ENCODE measurements around the gene SDHB.

Gene SDHB

DNA sequence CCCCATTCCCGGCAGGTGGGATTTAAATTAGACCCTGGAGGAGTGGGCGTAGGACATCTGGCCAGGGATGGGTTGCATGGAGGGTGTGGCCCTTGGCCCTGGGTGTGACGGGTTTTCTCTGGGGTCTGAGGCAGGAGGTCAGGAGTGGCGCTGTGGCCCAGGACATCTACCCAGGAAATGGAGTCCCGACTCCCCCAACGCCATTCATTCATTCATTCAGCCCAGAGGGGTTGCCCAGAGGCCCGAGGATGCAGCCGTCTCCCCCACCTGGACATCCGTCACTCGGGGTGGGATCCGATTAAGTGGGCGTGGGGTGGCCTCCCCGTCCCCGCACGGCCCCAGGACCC lies 42.8 kb downstream of the SDHB start:
- peak in 1 of 2 experiments; percentile 3 for DNase-seq

GRCh38 chr1:17009706-17010105 lies 44.1 kb downstream of the SDHB start:
- no peak for DNase-seq

DNA sequence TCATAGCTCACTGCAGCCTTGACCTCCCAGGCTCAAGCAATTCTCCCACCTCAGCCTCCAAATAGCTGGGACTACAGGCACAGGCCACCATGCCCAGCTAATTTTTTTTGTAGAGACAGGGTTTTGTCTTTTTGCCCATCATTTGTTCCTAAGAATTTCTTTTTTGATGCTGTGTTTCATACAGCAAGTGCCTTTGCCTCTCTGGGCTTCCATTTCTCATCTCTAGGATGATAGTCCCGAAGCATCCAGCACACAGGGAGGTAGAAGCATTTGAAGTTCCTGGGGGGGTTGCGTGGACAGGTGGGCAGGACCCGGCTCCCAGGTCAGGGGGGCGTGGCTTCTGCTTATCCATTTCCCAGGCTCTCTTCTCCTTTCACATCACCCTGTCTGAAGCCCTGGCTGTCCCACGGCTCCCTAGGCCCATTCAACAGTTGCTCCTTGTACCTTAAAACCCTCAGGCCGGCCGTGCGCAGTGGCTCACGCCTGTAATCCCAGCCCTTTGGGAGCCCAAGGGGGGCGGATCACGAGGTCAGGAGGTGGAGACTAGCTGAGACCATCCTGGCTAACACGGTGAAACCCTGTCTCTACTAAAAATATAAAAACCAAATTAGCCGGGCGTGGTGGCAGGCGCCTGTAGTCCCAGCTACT lies 45.5 kb downstream of the SDHB start:
- no peak for DNase-seq

DNA sequence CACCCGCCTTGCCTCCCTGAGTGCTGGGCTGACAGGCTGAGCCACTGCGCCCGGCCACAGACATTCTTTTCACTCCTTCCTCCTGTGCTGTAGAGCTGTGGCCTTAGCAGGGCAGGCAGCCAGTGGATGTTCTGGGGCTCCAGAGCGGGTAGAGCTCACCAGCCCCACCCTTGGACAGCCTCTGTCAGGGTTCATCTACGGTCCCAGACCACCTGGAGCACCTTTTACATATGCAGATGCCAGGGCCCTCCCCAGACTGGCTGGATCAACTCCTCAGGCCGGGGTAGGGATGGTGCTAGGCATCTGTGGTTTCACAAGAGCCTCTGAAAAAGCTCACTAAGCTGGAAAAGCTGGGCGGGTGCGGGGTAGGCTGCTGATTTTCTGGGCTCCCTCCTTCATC lies 46.7 kb downstream of the SDHB start:
- no peak for DNase-seq

GRCh38 chr1:17005365-17005740 lies 48.5 kb downstream of the SDHB start:
- no peak for DNase-seq

DNA sequence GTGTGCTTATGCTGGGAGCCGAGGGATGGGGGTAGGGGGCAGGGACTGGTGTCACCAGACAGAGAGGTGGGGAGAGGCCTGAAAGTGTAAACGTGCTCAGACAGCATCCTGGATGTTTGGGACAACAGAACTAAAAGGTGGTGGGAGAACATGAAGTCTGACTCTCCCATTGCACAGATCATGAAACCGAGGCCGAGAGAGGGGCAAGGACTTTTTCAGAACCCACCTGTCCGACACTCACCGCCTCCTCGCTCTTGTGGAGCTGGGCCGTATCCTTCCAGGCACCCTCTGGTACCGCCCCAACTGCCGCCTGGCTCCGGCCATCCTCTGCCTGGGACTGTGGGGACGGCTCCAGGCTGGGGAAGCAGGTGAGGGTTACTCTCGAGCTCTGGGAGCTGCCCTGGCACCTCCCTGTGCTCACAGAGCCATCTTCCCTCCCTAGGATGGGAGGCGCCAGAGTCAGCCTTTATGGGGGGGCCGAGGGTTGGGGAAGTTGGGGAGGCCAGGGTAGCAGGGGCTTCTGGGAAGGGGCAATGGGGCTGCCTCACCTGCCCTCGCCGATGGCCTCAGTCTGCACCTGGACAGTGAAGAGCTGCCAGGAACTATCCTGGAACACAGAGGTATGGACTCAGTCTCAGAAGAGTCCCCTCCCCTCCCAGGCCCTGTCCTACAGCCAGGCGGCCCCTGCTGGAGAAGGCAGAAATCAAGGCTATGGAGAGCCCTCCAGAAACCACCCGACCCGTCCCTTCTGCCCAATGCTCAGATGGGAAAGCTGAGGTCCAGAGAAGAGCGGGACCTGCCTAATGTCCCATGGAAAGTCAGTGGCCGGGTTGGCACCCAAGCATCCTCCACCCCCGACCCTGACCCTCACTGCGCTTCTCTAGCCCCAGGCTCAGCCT lies 49.1 kb downstream of the SDHB start:
- DNase-seq, result no peak

DNA sequence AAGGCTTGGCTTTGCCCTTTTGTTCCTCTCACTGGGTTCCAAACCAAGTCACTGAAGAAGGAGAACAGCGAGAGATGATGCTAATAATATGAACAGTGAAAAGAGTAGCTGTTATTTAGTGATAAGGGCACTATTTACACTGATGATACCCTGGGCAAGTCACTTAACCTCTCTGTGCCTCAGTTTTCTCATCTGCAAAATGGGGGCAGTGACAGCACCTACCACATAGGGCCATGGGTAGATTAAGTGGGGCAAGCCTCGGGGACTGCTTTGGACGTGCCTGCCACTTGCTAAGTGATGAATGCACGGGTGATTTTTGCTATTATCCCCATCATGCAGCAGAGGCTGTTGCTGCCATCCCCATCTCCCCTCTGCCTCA lies 51.3 kb downstream of the SDHB start:
- no peak for DNase-seq

- no peak for DNase-seq
These were observed 51.9 kb downstream of the SDHB start for GRCh38 chr1:17001760-17002523.

- DNase-seq, result no peak
These were observed 54.0 kb downstream of the SDHB start for GRCh38 chr1:16999863-17000262.

DNA sequence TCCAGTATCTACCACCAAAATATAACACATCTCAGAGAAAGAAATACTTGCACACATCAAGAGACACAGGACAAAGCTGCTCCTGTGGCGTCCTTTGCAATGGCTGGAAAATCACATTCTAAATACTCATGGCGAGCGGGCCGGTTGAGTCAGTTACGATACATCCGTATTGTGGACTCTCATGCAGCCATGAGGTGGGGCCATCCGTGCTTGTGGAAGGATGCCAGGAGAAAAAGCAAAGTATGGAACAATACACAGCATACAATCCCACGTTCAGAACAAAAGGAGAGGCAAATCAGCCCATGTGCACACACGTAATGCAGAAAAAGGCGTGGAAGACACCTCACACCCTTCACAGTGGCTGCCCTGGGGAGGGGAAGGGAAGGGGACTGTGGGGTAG lies 55.2 kb downstream of the SDHB start:
- no peak for DNase-seq

- no peak for DNase-seq
These were observed 57.0 kb downstream of the SDHB start for GRCh38 chr1:16996845-16997244.

- no peak for DNase-seq
These were observed 60.3 kb downstream of the SDHB start for GRCh38 chr1:16993521-16994038.

GRCh38 chr1:16992675-16993074 lies 61.2 kb downstream of the SDHB start:
- no peak for DNase-seq

- DNase-seq, result no peak
These were observed 61.7 kb downstream of the SDHB start for GRCh38 chr1:16992102-16992501.

GRCh38 chr1:16991571-16991970 lies 62.3 kb downstream of the SDHB start:
- DNase-seq, result no peak

- no peak for DNase-seq
These were observed 64.0 kb downstream of the SDHB start for GRCh38 chr1:16989676-16990391.

DNA sequence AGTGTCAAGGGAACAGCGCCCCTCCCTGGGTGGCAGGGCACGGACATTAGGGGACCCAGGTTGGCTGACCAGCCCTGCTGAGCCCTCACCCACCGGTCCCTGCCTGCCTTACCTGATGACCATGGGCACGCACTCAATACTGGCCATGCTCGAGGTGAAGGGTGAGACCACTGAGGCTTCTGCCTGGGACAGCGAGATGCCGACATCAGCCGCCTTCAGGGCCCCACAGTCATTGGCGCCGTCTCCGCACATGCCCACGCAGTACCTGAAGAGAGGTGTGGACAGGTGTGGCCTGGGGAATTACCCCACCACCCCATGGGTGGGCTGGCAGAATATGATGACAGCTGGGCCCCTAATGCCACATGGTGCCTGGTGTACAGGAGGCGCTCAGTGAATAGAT lies 65.6 kb downstream of the SDHB start:
- no peak for DNase-seq

DNA sequence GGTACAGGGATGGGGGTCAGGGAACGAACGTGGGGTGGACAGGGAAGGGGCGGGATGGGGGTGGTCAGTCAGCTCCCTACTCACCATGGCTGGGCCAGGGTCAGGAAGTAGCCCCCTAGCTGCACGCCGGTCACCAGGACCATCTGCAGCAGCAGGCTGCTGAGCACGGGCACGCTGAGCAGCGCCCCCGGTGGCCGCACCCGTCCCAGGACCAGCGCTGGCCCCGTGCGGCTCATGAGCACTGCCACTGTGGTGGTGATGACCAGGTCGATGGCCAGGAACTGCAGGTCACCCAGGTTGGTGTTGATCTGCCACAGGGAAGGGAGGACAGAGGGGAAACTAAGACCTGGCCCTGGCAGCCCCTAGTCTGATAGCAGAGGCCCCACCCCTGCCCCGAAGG lies 66.9 kb downstream of the SDHB start:
- no peak for DNase-seq

DNA sequence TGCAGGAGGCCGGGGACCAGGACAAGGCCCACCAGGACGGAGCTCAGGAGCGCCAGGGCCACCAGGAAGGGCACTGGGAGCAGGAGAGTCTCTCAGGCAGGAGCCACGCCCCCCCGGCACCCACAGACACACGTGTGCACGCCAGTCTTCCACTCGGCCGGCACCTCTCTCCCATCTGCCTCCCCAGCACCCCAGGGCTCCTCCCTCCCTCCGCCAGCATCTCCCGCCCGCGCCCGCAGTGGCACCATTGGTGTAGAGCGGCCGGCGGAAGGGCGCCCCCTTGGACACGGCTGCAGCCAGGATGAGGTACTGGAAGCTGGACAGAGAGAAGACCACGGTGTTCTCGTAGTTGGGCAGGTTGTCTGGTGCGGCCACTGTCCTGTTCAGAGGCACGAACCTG lies 67.3 kb downstream of the SDHB start:
- no peak for DNase-seq

DNA sequence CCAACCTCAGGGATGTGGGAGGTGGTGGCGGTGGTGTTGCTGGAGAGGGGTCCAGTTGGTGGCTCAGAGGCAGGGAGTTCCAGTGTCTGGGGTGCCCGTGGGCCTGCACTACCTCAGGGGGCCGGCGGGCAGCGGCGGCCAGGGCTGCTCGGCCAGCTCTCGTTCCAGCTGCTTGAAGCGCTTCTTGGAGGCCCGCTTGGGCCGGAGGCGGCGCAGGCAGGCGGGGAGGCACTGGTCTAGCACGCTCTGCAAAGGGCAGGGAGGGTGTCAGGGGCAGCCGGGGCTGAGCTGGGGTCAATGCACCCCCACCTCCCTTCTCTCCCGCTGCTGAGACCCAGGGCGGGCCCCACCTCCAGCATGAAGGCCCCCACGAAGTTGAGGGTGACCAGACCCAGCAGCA lies 67.7 kb downstream of the SDHB start:
- no peak for DNase-seq

DNA sequence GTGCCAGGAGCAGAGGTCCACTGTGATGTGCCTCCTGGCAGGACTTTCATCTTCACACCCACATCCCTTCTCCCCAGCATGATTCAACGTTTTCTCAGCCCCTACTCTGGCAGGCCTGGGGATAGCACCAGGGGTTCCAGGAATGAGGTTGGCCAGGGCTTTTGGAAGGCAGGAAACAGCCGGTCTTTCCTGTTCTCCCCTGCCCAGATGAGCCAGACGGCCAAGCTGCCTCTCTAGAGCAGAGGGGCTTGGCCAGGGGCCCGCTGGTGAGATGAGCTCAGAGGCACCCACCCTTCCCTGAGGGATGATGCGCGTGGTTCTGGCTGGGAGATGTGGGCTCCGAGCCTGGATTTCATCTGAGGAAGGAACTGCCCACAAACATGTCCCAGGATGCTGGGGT lies 69.1 kb downstream of the SDHB start:
- no peak for DNase-seq

- no peak for DNase-seq
These were observed 70.2 kb downstream of the SDHB start for GRCh38 chr1:16983649-16984048.

DNA sequence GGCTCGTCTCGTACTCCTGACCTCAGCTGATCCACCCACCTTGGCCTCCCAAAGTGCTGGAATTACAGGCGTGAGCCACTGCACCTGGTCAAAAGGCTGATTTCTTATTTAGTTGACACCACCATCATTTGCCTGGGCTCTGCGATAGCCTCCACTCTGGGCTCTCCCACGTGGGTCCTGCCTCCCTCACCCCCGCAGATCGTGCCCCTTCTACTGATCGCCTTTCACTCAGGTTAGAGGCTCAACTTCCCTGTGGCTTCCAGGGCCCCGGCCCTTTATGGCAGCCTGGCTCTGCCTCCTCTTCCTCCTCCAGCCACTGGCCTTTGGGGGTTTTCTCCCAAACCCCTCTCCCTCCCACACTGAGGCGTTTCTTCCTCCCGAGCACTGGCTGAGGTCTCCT lies 70.9 kb downstream of the SDHB start:
- DNase-seq, result no peak
